ENCODE results near the gene ZBTB44. TPM values are rescaled to one million over a fixed set of nuclear protein-coding genes. Genes with fewer than 3 reads are reported as not detected.

Gene ZBTB44
- polyA plus RNA-seq, 1 of the 3 experiments (the other 2 are of a cell fraction), result 5.0 TPM

DNA sequence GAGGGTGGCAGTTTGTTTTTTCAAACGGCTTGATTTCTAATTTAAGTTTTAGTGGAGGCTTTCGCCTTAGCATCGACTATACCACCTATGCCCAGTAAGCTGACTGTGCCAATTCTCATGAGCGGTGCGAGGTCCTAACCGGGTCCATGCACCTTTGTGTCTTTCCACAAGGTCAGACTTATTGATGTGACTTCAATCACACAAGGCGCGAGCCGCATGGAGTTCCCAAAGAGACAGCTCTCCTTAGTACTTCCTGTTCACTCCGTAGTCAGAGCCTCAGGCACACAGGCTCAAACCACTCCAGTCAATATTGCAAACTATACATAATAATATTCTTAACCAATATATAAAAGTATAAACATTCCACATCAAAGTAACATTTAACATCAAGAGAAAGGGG lies 136.9 kb downstream of the ZBTB44 start:
- 88% methylated on average over 10 of the region's 10 CpGs for WGBS (ENCODE audit: low lambda C conversion rate)
- no peaks in the 10 kb centered on the region for H3F3A ChIP-seq (replicated peaks; ENCODE audit: insufficient read depth)
- H4K20me1 ChIP-seq (ENCODE audit: insufficient read depth), result no peaks in the 10 kb centered on the region

More for the DNA sequence above, 136.9 kb downstream of the ZBTB44 start:
- H3K4me3 ChIP-seq (ENCODE audit: low read depth in 2 of 2, low read length in 1 of 2), result no peak overlapping the region
- no peak for TF ChIP-seq SIN3A (IDR thresholded peaks at IDR 0.05; ENCODE audit: borderline replicate concordance, low read depth, low read length)
- TF ChIP-seq MAX (IDR thresholded peaks at IDR 0.05; ENCODE audit: low read depth), result no peak
- ChIA-PET POLR2A (no interaction called here), CTCF (interaction anchor here (1.8 kb wide), 1 partner anchor 19 kb away, joined by 6 read pairs; no protein-coding TSS in a partner anchor)
- no peaks in the 10 kb centered on the region for H3K9me2 ChIP-seq
- DNase-seq, result no peak
- no peaks in the 10 kb centered on the region for H3K27me3 ChIP-seq (ENCODE audit: insufficient read depth)
- H3K4me2 ChIP-seq, result no peak overlapping the region
- no peaks in the 10 kb centered on the region for H3K36me3 ChIP-seq (replicated peaks in 1 of 2; ENCODE audit: control insufficient read depth in 1 of 2, insufficient read depth in 2 of 2, low read length in 1 of 2)
- no peak overlapping the region for H3K9ac ChIP-seq
- peaks cover 0 to 3% of the 10 kb centered on the region in 2 experiments; a peak in 1 of 4 replicates for H3K4me1 ChIP-seq (ENCODE audit: control insufficient read depth in 1 of 2, insufficient read depth in 2 of 2, low read depth in 1 of 2, low read length in 1 of 2)
- no peaks in the 10 kb centered on the region for H3K79me2 ChIP-seq (ENCODE audit: insufficient read depth)
- no peaks in the 10 kb centered on the region for H3K9me3 ChIP-seq
- no peak overlapping the region for H2AFZ ChIP-seq (ENCODE audit: low read depth)
- no peak overlapping the region for H3K27ac ChIP-seq (ENCODE audit: low read depth in 2 of 2, low read length in 1 of 2)

Small RNAs within 50 kb of the gene (small RNA-seq; reads per million reads assigned to genes)
- 0 reads per million in 7 experiments for gene RN7SL778P

Other genes with a start within 250 kb of the ZBTB44 start
- gene APLP2, start 245.0 kb downstream of the ZBTB44 start, polyA plus RNA-seq (2012; rRNA removed), result 408 and 424 TPM in 2 replicates
- gene ST14, start 155.1 kb downstream of the ZBTB44 start, polyA plus RNA-seq (2012; rRNA removed), result not detected in 2 replicates
- not detected in 2 replicates for gene ADAMTS8, start 113.7 kb upstream of the ZBTB44 start, polyA plus RNA-seq (2012; rRNA removed)
- gene ADAMTS15, start 133.7 kb upstream of the ZBTB44 start, polyA plus RNA-seq (2012; rRNA removed), result 0.96 and 1.1 TPM in 2 replicates

Data from SK-N-SH (cell line).